NCI-H128 (cell line): Measurements from ENCODE around the gene OOSP3.

Source experiments
- DNase-seq: peaks from one replicate; lab custom pipeline; 2025; ENCODE audit not compliant: unreplicated experiment; lab: John Stamatoyannopoulos, UW

Gene OOSP3

DNA sequence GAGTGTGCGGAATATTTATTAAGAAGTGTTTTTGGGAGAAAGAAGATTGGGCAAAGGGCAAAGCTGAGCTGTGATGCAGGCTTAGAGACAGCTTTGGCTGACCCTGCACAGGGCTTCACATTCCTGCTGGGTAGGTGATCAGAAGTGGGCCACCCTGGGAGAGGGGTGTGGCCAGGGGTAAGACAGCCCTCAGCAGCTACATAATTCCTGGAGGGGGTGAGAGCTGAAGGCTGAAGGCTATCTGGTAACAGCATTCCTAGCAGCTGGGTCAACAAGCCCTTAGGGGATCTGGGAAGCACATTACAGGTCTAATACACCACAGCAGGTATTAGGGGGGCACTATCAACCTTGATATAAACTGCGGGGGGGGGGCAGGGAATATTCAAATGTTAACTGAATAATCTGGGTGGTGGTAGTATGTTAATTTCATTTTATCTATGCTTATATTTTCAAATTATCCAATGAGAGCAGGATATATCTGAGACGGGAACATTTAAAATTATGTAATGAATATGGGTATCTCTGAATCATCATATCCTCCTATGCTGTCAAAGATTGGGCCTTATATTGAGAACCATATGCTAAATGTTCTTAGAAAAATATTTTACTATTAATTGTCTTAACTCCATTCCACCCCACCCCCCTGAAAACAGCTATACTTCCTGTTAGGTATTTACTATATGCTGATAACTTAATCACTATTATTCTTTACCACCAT is 65.6 kb downstream of the OOSP3 start:
- no peak for DNase-seq

DNA sequence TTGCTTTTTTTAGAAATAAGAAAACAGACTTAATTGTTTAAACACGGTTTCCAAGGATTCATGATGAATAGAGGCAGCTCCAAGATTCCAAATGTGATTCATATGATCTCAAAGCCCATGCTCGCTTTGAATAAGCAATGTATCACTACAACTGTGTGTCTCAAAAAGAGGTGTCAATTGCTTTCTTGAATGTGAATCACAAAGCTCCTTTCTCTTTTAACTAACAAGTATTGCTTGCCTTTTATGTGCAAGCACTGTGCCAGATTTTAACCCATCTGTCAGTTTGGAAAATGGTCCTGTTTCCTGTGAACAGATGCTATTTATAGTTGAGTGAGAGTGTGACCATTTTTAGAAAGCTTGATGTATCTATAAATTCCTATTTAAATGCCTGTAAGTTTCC is 66.1 kb downstream of the OOSP3 start:
- no peak for DNase-seq
